Measurements from ENCODE around the gene PKNOX2.

DNA sequence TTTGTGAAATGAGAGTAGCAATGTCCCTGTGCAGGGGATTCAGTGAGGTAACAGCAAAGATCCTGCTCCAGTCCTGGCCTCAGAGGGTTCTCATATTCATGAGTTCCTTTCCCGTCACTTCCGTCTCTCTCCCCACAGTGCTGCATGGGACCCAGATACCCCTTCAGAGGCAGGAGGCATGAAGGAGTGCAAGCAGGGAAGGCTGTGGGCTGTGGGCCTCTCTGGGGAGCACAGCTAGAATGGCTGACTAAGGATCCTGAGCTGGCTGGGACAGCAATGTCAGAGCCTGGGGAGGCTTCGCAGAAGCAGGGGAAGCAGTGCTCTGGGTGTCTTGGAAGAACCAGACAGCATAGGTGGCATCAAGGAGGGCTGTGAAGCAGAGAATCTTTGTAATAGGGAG, 13.0 kb downstream of the PKNOX2 start:
- TF ChIP-seq CTCF (IDR thresholded peaks at IDR 0.05) (no peak), POLR2A (IDR thresholded peaks at IDR 0.05) (no peak)

Data from lower leg skin (tissue), 3 donors.